Hepatocyte (in vitro differentiated cells): ENCODE measurements around the gene MBD3L1. TPM values are rescaled to one million over a fixed set of nuclear protein-coding genes. Genes with fewer than 3 reads are reported as not detected.

ENCODE experiments used
- polyA plus RNA-seq: library from polyadenylated mRNA; unstranded; fragments of >200 nt; fragmentation: Nextera tagmentation; extraction: Ambion mirVana; gene quantifications from 2 replicates; pipeline ENCODE4 v1.2.1, GENCODE V29; 2016
- total RNA-seq: library from RNA; depleted of rRNA; stranded (reverse); fragments of >200 nt; gene quantifications from 2 replicates; pipeline ENCODE4 v1.2.3, GENCODE V29; 2014

The MBD3L1 gene
- total and polyA plus RNA-seq, 2 experiments from 2014 or later = not detected

Other genes starting within 250 kb of the MBD3L1 start
- gene ADAMTS10, start 221.7 kb upstream of the MBD3L1 start, total RNA-seq = 22.1 and 31.9 TPM in 2 replicates
- 15.8 and 28.5 TPM in 2 replicates for gene ADAMTS10, start 221.7 kb upstream of the MBD3L1 start, polyA plus RNA-seq
- not detected in 2 replicates for gene NFILZ, start 201.7 kb upstream of the MBD3L1 start, total RNA-seq
- gene NFILZ, start 201.7 kb upstream of the MBD3L1 start, polyA plus RNA-seq = not detected in 2 replicates
- gene ACTL9, start 133.6 kb upstream of the MBD3L1 start, total RNA-seq = not detected in 2 replicates
- not detected in 2 replicates for gene ACTL9, start 133.6 kb upstream of the MBD3L1 start, polyA plus RNA-seq
- gene OR2Z1, start 110.7 kb upstream of the MBD3L1 start, total RNA-seq = not detected in 2 replicates
- not detected in 2 replicates for gene OR2Z1, start 110.7 kb upstream of the MBD3L1 start, polyA plus RNA-seq
- 31.0 and 35.6 TPM in 2 replicates for gene ZNF558, start 73 bp upstream of the MBD3L1 start, total RNA-seq
- 16.4 and 25.1 TPM in 2 replicates for gene ZNF558, start 73 bp upstream of the MBD3L1 start, polyA plus RNA-seq
- 2.5 and 3.2 TPM in 2 replicates for gene MUC16, start 178.0 kb downstream of the MBD3L1 start, total RNA-seq
- gene MUC16, start 178.0 kb downstream of the MBD3L1 start, polyA plus RNA-seq = 1.3 and 5.6 TPM in 2 replicates